HG03378 (cell line): Measurements from ENCODE around the gene EYA4.

Experiments used
- ATAC-seq: cut with Tn5 transposase; IDR thresholded peaks from one replicate; pipeline ENCODE4 v1.9.1; 2021; ENCODE audit warnings: mild to moderate bottlenecking, moderate library complexity; ENCODE audit not compliant: unreplicated experiment

EYA4 gene

GRCh38 chr6:133288662-133289061, 47.5 kb downstream of the EYA4 start:
- no peak for ATAC-seq

- ATAC-seq = no peak
These were observed 48.7 kb downstream of the EYA4 start for GRCh38 chr6:133289733-133290306.

- no peak for ATAC-seq
These were observed 49.8 kb downstream of the EYA4 start for GRCh38 chr6:133290930-133291329.

- ATAC-seq = no peak
These were observed 50.5 kb downstream of the EYA4 start for GRCh38 chr6:133291671-133292070.

- ATAC-seq = no peak
These were observed 56.5 kb downstream of the EYA4 start for GRCh38 chr6:133297657-133298056.

- ATAC-seq = no peak
These were observed 57.2 kb downstream of the EYA4 start for GRCh38 chr6:133298335-133298734.

- no peak for ATAC-seq
These were observed 57.6 kb downstream of the EYA4 start for GRCh38 chr6:133298801-133299200.

GRCh38 chr6:133300896-133301295, 59.7 kb downstream of the EYA4 start:
- no peak for ATAC-seq

- ATAC-seq = no peak
These were observed 60.7 kb downstream of the EYA4 start for GRCh38 chr6:133301835-133302234.

- ATAC-seq = no peak
These were observed 65.8 kb downstream of the EYA4 start for GRCh38 chr6:133306931-133307330.

- ATAC-seq = no peak
These were observed 68.4 kb downstream of the EYA4 start for GRCh38 chr6:133309579-133309978.

GRCh38 chr6:133312006-133312405, 70.8 kb downstream of the EYA4 start:
- ATAC-seq = no peak

GRCh38 chr6:133313068-133313467, 71.9 kb downstream of the EYA4 start:
- no peak for ATAC-seq

GRCh38 chr6:133314947-133315346, 73.8 kb downstream of the EYA4 start:
- ATAC-seq = no peak

- no peak for ATAC-seq
These were observed 74.7 kb downstream of the EYA4 start for GRCh38 chr6:133315811-133316210.

GRCh38 chr6:133317704-133318103, 76.5 kb downstream of the EYA4 start:
- ATAC-seq = no peak

- no peak for ATAC-seq
These were observed 85.4 kb downstream of the EYA4 start for GRCh38 chr6:133326584-133326983.

GRCh38 chr6:133333852-133334251, 92.7 kb downstream of the EYA4 start:
- no peak for ATAC-seq

GRCh38 chr6:133337308-133337707, 96.2 kb downstream of the EYA4 start:
- no peak for ATAC-seq

GRCh38 chr6:133339543-133340384, 98.6 kb downstream of the EYA4 start:
- ATAC-seq = no peak

- no peak for ATAC-seq
These were observed 99.4 kb downstream of the EYA4 start for GRCh38 chr6:133340557-133340956.

GRCh38 chr6:133341607-133342158, 100.5 kb downstream of the EYA4 start:
- no peak for ATAC-seq
